Calu3 (cell line): ENCODE measurements around the gene HOXA10. TPM values are rescaled to one million over a fixed set of nuclear protein-coding genes. Genes with fewer than 3 reads are reported as not detected.
A peak's percentile ranks its signal among the peaks of the same experiment; 100 is the strongest.

ENCODE experiments used
- BruUV-seq: library from RNA; stranded (reverse); fragments of 400-500 nt; replicated peaks from 2 replicates; lab custom pipeline; 2021; lab: Mats Ljungman, UMichigan
- CTCF ChIA-PET: fragments of 300-600 bp; sonication (Branson Sonifier 250); formaldehyde crosslinking; loops from one replicate; lab custom pipeline; 2022; ENCODE audit warnings: antibody characterized with exemption; lab: Charles Lee
- DNase-seq: peaks from one replicate; pipeline ENCODE4 v3.0.0; 2022
- H3K27ac Mint-ChIP-seq: one replicate; pipeline ENCODE4 v1.8.0; 2022; ENCODE audit warnings: mixed read lengths; ENCODE audit not compliant: unreplicated experiment
- H3K27me3 Mint-ChIP-seq: one replicate; pipeline ENCODE4 v1.8.0; 2022; ENCODE audit warnings: mixed read lengths; ENCODE audit not compliant: unreplicated experiment
- H3K36me3 Mint-ChIP-seq: one replicate; pipeline ENCODE4 v1.8.0; 2022; ENCODE audit warnings: mild to moderate bottlenecking, moderate library complexity, mixed read lengths; ENCODE audit not compliant: insufficient read depth, unreplicated experiment
- H3K4me1 Mint-ChIP-seq: one replicate; pipeline ENCODE4 v1.8.0; 2022; ENCODE audit warnings: mild to moderate bottlenecking, low read depth, mixed read lengths; ENCODE audit not compliant: unreplicated experiment
- H3K4me3 Mint-ChIP-seq: one replicate; pipeline ENCODE4 v1.8.0; 2022; ENCODE audit warnings: mild to moderate bottlenecking, low read depth, moderate library complexity, mixed read lengths; ENCODE audit not compliant: unreplicated experiment
- H3K9me3 Mint-ChIP-seq: one replicate; pipeline ENCODE4 v1.8.0; 2022; ENCODE audit warnings: low read depth, mixed read lengths; ENCODE audit not compliant: unreplicated experiment
- intact Hi-C: fragments of 100-400 bp; cut with micrococcal nuclease; formaldehyde crosslinking; loops from one replicate; pipeline ENCODE4 v1.10.0; 2022; ENCODE audit not compliant: unreplicated experiment
- total RNA-seq: library from RNA; stranded (reverse); gene quantifications from 2 replicates; pipeline ENCODE4 v1.2.3, GENCODE V29; 2022
- TF ChIP-seq, protein P1 (sequence below): fragments of 200-600 bp; IDR thresholded peaks from one replicate; pipeline ENCODE4 v1.8.0; 2022; ENCODE audit warnings: antibody characterized with exemption; ENCODE audit not compliant: unreplicated experiment

The HOXA10 gene
- total RNA-seq, 1 experiment from 2014 or later, result 11.8 TPM

DNA sequence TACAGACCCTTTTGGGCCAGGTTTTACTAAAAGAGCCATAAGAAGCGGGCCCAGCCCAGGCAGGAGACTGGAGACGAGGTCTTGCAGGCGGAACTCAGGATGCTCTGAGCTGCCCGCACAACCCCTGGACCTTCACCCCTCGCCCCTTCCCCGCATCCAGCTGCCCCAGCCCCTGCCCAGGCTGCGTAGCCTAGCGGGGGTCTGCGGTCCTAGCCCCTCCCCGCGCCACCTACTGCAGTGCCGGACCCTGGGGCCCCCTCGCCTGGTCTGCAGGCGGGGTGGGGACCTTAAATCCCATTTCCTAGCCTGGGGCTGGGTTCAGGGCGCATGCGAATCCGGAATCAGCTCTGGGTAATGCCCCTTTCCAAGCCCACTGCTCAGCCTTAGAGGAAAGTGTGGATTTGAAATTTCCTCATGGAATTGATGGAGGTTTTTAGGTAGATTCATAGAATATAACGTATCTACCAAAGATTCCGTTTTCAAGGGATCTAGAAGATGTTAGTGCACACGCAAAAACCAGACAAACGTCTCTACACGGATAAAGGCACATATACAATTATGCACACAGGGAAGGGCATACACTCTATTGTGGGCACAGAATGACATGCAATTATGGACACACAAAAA lies 21.2 kb downstream of the HOXA10 start:
- peaks cover 11% of the 10 kb centered on the region for H3K4me1 Mint-ChIP-seq
- no peak for DNase-seq
- H3K9me3 Mint-ChIP-seq, result no peaks in the 10 kb centered on the region
- BruUV-seq, result no TSS peak
- H3K36me3 Mint-ChIP-seq, result peaks cover 35% of the 10 kb centered on the region
- TF ChIP-seq, protein P1, sequence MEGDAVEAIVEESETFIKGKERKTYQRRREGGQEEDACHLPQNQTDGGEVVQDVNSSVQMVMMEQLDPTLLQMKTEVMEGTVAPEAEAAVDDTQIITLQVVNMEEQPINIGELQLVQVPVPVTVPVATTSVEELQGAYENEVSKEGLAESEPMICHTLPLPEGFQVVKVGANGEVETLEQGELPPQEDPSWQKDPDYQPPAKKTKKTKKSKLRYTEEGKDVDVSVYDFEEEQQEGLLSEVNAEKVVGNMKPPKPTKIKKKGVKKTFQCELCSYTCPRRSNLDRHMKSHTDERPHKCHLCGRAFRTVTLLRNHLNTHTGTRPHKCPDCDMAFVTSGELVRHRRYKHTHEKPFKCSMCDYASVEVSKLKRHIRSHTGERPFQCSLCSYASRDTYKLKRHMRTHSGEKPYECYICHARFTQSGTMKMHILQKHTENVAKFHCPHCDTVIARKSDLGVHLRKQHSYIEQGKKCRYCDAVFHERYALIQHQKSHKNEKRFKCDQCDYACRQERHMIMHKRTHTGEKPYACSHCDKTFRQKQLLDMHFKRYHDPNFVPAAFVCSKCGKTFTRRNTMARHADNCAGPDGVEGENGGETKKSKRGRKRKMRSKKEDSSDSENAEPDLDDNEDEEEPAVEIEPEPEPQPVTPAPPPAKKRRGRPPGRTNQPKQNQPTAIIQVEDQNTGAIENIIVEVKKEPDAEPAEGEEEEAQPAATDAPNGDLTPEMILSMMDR, result no peak
- peaks cover 36% of the 10 kb centered on the region for H3K27me3 Mint-ChIP-seq
- H3K4me3 Mint-ChIP-seq, result no peak overlapping the region
- intact Hi-C loops, result loop anchor here (5.0 kb wide), 1 partner anchor 1261 kb away; no protein-coding TSS in a partner anchor
- CTCF ChIA-PET, result interaction anchor here (0.8 to 1.0 kb wide), 2 partner anchors 8 to 54 kb away, joined by 3 to 5 read pairs; no protein-coding TSS in a partner anchor
- H3K27ac Mint-ChIP-seq, result no peak overlapping the region

DNA sequence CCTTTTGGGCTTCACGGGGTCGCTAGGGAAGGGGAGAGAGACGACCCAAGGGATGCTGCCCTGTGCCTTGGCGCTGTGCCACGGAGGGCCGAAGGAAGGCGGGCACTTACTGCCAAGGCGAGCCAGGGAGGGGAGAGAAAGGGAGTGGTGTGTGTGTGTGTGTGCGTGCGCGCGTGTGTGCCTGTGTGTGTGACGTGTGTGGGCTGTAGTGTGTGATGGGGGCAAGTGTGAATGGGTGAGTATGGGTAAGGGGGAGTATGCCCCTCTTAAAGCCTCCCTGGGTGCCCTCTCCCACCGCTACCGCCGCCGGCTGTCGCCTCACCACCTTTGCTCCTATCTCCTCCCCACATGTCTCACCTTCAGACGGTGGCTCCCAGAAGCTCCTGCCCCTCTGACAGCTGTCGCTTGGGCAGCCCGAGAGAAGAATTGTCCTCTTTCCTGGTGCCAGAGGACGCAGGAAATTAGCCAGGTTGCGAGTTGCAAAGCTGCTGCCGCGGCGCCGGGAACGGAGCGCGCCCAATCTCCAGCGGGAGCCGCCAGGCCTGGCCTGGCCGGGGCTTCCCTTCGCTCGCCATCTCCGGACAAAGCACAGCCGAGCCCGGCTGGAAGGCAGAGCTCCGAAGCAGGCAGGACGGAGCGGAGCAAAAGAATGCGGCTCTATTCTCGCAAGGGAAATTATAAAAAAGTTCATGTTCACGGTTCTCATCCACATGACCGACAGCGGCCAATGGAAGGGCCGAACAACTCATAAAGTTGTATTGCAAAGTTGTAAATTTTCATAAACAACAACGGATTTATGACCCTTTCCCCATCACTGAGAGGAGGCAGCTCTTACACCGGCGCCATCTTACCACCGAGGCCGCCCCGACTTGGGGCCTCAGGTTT lies 21.9 kb downstream of the HOXA10 start, which contains the start of gene HOXA3:
TSS of gene HOXA3 (minus strand) at position 653 of the 885 bp plus-strand sequence. CDS start 41,943 bp downstream, outside the sequence.
- intact Hi-C loops, result loop anchor here (5.0 kb wide), 1 partner anchor 1260 kb away; no protein-coding TSS in a partner anchor
- CTCF ChIA-PET, result interaction anchor here (0.8 to 2.4 kb wide), 3 partner anchors 9 to 53 kb away, joined by 3 to 8 read pairs (median 5); partner anchors contain the start of gene HOXA10
- DNase-seq, result no peak
- Mint-ChIP-seq H3K4me1 (peaks cover 11% of the 10 kb centered on the region), H3K4me3 (peak within 1 kb of the TSS; percentile 76), H3K9me3 (no peaks in the 10 kb centered on the region), H3K27ac (peak within 1 kb of the TSS; percentile 73), H3K27me3 (peaks cover 36% of the 10 kb centered on the region), H3K36me3 (peaks cover 37% of the 10 kb centered on the region)
- no TSS peak for BruUV-seq
- TF ChIP-seq, protein P1, result no peak

DNA sequence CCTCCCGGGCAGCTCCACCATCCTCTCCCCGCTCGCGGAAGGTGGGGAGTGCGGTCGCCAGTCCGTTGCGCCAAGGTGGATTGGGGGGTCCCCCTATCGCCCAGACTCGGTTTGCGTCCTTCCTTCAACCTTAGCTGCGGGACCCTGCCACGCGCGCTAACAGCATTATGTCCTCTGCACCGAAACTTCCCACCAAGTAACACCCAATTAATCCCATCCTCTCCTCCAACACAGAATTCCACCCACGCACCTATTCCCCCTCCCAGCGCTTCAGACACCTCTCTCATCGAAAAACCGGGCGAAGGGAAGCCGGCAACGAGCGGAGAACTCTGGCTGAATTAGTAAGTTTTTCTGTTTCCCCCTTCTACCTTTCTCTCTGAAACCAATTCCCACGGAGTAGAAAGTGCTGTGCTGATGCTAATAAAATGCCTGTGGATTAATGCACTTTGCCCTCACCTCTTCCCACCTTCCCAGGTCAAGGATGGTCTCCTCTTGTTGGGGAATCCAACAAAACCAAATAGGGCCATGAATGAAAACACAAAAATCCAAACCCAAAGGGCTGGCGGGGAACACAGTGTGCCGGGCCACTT lies 22.7 kb downstream of the HOXA10 start:
- peaks cover 36% of the 10 kb centered on the region for H3K27me3 Mint-ChIP-seq
- intact Hi-C loops, result loop anchor here (5.0 kb wide), 1 partner anchor 1259 kb away; no protein-coding TSS in a partner anchor
- no peaks in the 10 kb centered on the region for H3K9me3 Mint-ChIP-seq
- peaks cover 37% of the 10 kb centered on the region for H3K36me3 Mint-ChIP-seq
- peak overlapping the region; percentile 73 for H3K27ac Mint-ChIP-seq
- TF ChIP-seq, protein P1, result no peak
- CTCF ChIA-PET, result interaction anchor here (1.1 to 2.4 kb wide), 10 partner anchors 8 to 782 kb away, joined by 3 to 21 read pairs (median 5); partner anchors contain the start of genes HOXA10 and SKAP2
- peak overlapping the region; percentile 76 for H3K4me3 Mint-ChIP-seq
- peak; percentile 50 for DNase-seq
- no TSS peak for BruUV-seq
- peaks cover 11% of the 10 kb centered on the region for H3K4me1 Mint-ChIP-seq
